Measurements from ENCODE around the gene CDK17.
A peak's percentile ranks its signal among the peaks of the same experiment; 100 is the strongest.

Gene CDK17

GRCh38 chr12:96311191-96311590, 89.0 kb downstream of the CDK17 start:
- no peak for DNase-seq

- no peak for DNase-seq
Measured at GRCh38 chr12:96310067-96310466, 90.2 kb downstream of the CDK17 start.

- DNase-seq = no peak
Measured at GRCh38 chr12:96308881-96309280, 91.4 kb downstream of the CDK17 start.

- no peak for DNase-seq
Measured at GRCh38 chr12:96305665-96306064, 94.6 kb downstream of the CDK17 start.

DNA sequence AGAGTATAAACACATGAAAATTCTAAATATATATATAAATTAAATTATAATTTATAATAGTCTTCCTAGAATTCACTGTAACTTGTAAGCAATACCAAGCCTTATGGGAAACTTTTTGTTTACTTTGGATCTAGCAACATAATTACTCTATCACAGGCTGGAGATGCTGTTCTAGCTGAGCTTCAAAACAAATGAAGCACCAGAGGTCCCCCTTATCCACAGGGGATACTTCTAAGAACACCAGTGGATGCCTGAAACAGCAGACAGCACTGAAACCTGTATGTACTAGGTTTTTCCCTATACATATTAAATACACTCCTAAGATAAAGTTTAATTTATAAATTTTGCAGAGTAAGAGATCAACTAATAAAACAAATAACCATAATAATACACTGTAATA, 96.6 kb downstream of the CDK17 start:
- no peak for DNase-seq

DNA sequence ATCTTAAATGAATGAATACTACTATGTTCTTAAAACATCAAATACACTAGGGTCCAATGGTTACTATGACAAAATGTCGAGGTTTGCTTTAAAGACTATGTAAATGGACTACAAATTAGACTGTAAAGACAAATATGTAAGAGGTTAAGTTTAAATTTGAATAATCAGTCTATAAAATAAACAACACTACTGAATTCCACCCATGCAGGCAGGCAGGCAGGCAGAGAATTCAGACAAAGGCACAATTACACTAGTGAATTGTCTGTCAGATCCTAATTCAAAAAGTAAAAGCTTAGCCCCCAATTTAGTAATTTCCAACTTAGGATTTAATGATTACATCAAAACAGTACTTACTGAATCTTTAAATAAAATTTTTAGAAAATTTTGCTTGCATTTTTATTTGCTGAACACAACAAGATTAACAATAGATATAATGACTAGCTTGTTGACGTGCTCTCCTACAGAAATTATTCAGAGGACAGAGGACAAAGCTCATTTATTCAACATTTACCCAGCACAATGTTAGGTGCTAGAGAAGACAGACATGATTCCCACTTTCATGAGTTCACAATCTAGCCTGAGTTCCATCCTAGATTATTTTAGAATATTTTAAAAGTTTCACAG, 97.4 kb downstream of the CDK17 start:
- DNase-seq = no peak

DNA sequence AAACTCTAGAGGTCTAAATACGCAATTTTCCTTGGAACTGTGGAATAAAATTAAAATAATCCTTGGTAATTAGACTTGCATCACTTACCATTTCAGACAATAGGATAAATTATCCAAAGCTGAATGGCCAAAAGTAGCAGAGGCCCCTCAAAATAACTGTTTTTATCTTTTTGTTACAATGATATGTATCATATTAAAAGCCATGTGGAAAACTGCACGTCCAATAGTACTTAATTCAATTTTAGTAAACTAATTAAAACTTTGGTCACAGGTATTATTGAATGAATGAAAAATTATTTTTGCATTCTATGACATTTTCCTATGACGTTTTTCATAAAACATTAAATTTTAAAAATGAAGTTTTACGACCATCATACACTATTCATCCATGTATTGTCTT, 98.5 kb downstream of the CDK17 start:
- DNase-seq = no peak

DNA sequence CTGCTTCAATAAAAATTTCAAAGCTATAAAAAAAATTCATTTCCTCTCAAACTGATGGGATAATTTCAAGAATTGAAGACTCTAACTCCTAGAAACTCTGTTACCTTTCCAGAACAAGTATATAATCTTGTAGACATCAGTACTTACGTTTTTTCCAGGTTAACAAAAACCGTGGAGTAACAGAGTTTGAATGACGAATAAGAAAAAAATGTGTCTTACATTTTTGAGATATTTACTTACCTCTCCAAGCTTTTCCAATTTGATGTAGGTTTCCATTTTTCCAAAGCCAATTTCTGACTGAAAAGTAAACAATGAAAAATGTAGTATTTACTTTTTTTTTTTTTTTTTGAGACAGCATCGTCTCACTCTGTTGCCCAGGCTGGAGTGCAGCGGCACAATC, 100.2 kb downstream of the CDK17 start:
- no peak for DNase-seq

DNA sequence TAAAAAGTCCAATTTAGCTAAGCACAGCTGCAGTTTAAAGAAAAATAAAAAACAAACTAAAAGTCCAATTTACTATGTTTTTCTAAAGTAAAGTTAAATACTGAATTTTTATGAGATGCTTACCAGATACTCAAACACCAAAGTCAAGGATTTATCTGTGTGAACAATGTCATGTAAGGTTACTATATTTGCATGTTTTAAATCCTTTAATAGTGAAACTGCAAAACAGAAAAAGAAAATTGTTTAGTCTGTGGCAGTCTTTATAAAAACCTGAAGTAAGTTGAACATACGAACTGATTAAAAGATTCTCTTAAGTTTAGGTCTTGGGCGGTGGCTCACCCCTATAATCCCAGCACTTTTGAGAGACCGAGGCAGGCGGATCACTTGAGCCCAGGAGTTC, 102.7 kb downstream of the CDK17 start:
- no peak for DNase-seq

- DNase-seq = no peak
Measured at GRCh38 chr12:96295532-96296160, 104.6 kb downstream of the CDK17 start.

GRCh38 chr12:96294831-96295230, 105.4 kb downstream of the CDK17 start:
- DNase-seq = peak; percentile 47

DNA sequence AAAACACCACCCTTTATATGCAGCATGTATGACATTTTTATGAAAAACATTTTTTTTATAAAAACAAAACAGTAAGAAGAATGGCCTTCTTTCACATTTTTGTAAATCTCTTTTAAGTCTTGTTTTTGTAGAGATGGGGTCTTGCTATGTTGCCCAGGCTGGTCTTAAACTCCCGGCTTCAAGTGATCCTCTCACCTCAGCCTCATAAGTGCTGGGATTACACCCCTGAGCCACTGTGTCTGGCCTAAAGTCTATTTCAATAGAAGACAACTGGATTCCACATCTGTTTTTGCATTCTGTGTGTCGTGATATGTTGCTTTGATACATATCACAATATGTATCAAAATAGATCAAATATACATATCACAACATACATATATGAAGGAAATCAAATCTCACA, 107.1 kb downstream of the CDK17 start:
- no peak for DNase-seq

DNA sequence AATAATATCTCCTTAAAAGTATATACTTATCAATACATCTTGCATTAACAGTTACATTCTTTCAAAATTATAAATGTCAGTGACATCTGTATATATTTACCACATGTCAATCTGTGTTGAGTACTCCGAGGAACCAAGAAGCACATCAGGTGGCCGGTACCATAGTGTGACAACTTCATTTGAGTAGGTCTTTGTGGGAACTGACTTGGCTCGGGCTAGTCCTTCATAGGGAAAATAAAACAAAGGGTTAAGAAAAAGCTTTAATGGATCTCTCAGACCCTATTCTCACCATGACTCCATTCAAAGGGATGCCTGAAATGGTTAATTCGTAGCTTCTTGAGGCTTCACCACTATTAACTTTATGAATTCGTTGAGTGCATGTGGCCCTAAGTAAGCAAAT, 111.2 kb downstream of the CDK17 start:
- DNase-seq = no peak

GRCh38 chr12:96285158-96285557, 115.1 kb downstream of the CDK17 start:
- DNase-seq = no peak

DNA sequence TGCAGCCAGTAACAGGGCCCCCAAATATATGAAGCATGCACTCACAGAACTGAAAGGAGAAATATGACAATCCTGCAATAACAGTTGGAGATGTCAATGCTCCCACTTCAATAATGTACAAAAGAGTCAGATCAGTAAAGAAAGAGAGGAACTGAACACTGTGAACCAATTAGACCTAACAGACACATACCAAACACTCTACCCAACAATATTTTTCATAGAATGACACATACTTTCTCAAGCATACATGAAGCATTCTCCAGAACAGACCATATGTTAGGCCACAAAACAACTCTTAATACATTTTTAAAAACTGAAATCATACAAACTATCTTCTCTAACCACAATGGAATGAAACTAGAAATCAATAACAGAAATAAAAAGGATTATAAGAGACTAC, 125.9 kb downstream of the CDK17 start:
- no peak for DNase-seq

GRCh38 chr12:96271469-96272199, 128.6 kb downstream of the CDK17 start:
- DNase-seq = no peak

- no peak for DNase-seq
Measured at GRCh38 chr12:96266238-96266637, 134.0 kb downstream of the CDK17 start.

- no peak for DNase-seq
Measured at GRCh38 chr12:96265836-96266235, 134.4 kb downstream of the CDK17 start.

GRCh38 chr12:96265400-96265799, 134.8 kb downstream of the CDK17 start:
- no peak for DNase-seq

DNA sequence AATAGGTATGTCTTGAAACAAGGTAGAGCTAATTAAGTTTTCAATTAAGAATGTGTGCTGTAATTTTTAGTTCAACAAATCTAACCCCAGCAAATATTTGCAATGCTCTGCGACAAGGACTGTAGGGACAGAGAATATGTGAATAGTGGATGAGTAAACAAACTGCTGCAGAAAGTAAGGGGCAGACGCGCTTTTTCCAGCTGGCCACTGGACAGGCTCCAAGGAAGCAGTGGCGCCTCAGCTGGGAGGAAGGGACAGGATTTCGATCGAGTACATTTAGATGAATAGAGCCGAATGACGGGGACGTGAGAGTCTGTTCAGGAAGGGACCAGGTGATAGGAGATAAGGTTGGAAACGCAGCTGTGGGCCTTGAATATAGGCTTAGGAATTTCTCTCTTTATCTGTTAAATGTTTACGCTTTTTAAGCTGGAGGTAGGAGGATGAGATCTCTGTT, 136.8 kb downstream of the CDK17 start:
- DNase-seq = no peak

DNA sequence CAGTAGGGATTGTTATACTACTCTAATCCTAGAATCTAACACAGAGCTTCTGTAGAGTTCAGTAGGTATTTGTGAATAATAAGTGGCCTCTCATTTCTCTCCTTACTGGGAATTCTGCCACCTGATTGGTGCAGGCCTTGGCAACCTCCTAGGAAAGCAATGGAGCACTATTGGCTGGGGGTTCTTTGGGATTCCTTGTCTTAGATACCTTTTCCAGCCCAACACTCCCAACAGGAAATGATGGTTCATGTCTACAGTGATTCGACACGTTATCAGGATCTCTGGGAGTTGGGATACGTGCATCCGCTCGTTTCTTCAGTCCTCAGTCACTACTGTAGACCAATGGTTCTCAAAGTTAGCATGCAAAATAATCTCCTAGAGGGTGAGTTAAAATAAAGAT, 138.7 kb downstream of the CDK17 start:
- no peak for DNase-seq

- no peak for DNase-seq
Measured at GRCh38 chr12:96260644-96261043, 139.6 kb downstream of the CDK17 start.

- DNase-seq = no peak
Measured at GRCh38 chr12:96260231-96260630, 140.0 kb downstream of the CDK17 start.

Measured in CD4-positive, alpha-beta T cell treated with Interleukin-21 for 1 hour (primary cell).